Small intestine (tissue), 7 donors: ENCODE results near the gene TRPM3. TPM values are rescaled to one million over a fixed set of nuclear protein-coding genes. Genes with fewer than 3 reads are reported as not detected.

Source experiments
- DNase-seq, 2 donors: peaks; one replicate each; pipeline versions ENCODE4 v3.0.0 to v3.0.0-alpha.2; 2013
- FAIRE-seq: peaks from 2 replicates; lab custom pipeline; 2012; peaks lifted over from hg19 to GRCh38; lab: Jason Lieb, UNC
- H3K27ac ChIP-seq, 3 donors: one replicate each; pipeline ENCODE4 v1.5.1; 2013; ENCODE audit warnings: low read length in 2 of 3, mild to moderate bottlenecking in 2 of 3, control low read depth in 1 of 3, inconsistent platforms in 1 of 3, low read depth in 1 of 3, moderate library complexity in 1 of 3
- H3K27me3 ChIP-seq, 3 donors: one replicate each; pipeline ENCODE4 v1.6.1; 2013; ENCODE audit warnings: low read length in 3 of 3, inconsistent platforms in 1 of 3; ENCODE audit not compliant: control insufficient read depth in 3 of 3, insufficient read depth in 3 of 3
- H3K36me3 ChIP-seq, 3 donors: one replicate each; pipeline ENCODE4 v1.6.1; 2013; ENCODE audit warnings: low read length in 3 of 3, inconsistent platforms in 1 of 3, low read depth in 1 of 3, mild to moderate bottlenecking in 1 of 3, moderate library complexity in 1 of 3; ENCODE audit not compliant: control insufficient read depth in 3 of 3, insufficient read depth in 2 of 3
- H3K4me1 ChIP-seq, 3 donors: one replicate each; pipeline ENCODE4 v1.6.1; 2013; ENCODE audit warnings: low read length in 2 of 3, inconsistent platforms in 1 of 3, low read depth in 1 of 3, mild to moderate bottlenecking in 1 of 3, moderate library complexity in 1 of 3; ENCODE audit not compliant: control insufficient read depth in 3 of 3, insufficient read depth in 2 of 3
- H3K4me3 ChIP-seq, 3 donors: one replicate each; pipeline ENCODE4 v1.5.1; 2013; ENCODE audit warnings: low read length in 3 of 3, control low read depth in 1 of 3, inconsistent platforms in 1 of 3, low read depth in 1 of 3, mild to moderate bottlenecking in 1 of 3, moderate library complexity in 1 of 3
- H3K9me3 ChIP-seq, 2 donors: one replicate each; pipeline ENCODE4 v1.6.1; 2013; ENCODE audit warnings: low read depth in 1 of 2, low read length in 1 of 2; ENCODE audit not compliant: control insufficient read depth in 2 of 2, insufficient read depth in 1 of 2
- WGBS, 3 donors: extraction: QIAGEN DNeasy Blood & Tissue Kit; methylation state at CpG; one replicate each; pipeline ENCODE4 v1.1.7; 2013; 5-methylcytosine and 5-hydroxymethylcytosine counted together
- polyA plus RNA-seq, 4 donors: library from polyadenylated mRNA; stranded (reverse) in 3 of 4; unstranded in 1 of 4; fragments of 200-250 nt in 3 of 4; fragments of 120-200 nt in 1 of 4; gene quantifications; one replicate each; pipeline versions ENCODE4 v1.2.1 to v1.2.3, GENCODE V29; 2013
- donor health status: healthy with polysubstance abuse.
- donor health status: control.
- donor health status: control.
- donor health status: Bipolar disorder and iron deficiency.
- donor health status: healthy.

TRPM3 gene
- polyA plus RNA-seq, 4 donors: 0.15 to 2.5 (median 0.78) TPM

- 94 to 97% (median 95%) methylated on average over 2 of the region's 2 CpGs for WGBS, 3 donors
Observed at GRCh38 chr9:70813141-70813540, 308.3 kb downstream of the TRPM3 start.

GRCh38 chr9:70811638-70812037, 309.8 kb downstream of the TRPM3 start:
- Histone ChIP-seq H3K9me3 (no peaks in the 10 kb centered on the region), H3K4me1 (no peaks in the 10 kb centered on the region), H3K27ac (no peak overlapping the region), H3K27me3 (no peaks in the 10 kb centered on the region), H3K36me3 (no peaks in the 10 kb centered on the region), H3K4me3 (no peak overlapping the region)
- DNase-seq: no peak
- WGBS, 3 donors: 60 to 96% (median 95%) methylated on average over 1 of the region's 1 CpG
- FAIRE-seq: no peak

More at GRCh38 chr9:70813141-70813540, 308.3 kb downstream of the TRPM3 start:
- H3K27me3 ChIP-seq: no peaks in the 10 kb centered on the region
- H3K9me3 ChIP-seq: no peaks in the 10 kb centered on the region
- DNase-seq (no peak), FAIRE-seq (no peak)
- H3K4me3 ChIP-seq: no peak overlapping the region
- peaks cover 0 to 2% (median 0%) of the 10 kb centered on the region in 3 donors for H3K4me1 ChIP-seq
- no peak overlapping the region for H3K27ac ChIP-seq
- H3K36me3 ChIP-seq: no peaks in the 10 kb centered on the region

- H3K27me3 ChIP-seq: no peaks in the 10 kb centered on the region
- no peak for DNase-seq
- no peaks in the 10 kb centered on the region for H3K4me1 ChIP-seq
- 71 to 88% (median 76%) methylated on average over 2 of the region's 2 CpGs for WGBS, 3 donors
- H3K27ac ChIP-seq: no peak overlapping the region
- H3K9me3 ChIP-seq: no peaks in the 10 kb centered on the region
- no peak overlapping the region for H3K4me3 ChIP-seq
- FAIRE-seq: no peak
- no peaks in the 10 kb centered on the region for H3K36me3 ChIP-seq
Observed at GRCh38 chr9:70806875-70807274, 314.5 kb downstream of the TRPM3 start.

GRCh38 chr9:70805949-70806348, 315.5 kb downstream of the TRPM3 start:
- H3K9me3 ChIP-seq: no peaks in the 10 kb centered on the region

GRCh38 chr9:70802758-70803436, 318.5 kb downstream of the TRPM3 start:
- H3K9me3 ChIP-seq: no peaks in the 10 kb centered on the region
- WGBS, 3 donors: 86 to 89% (median 89%) methylated on average over 6 of the region's 6 CpGs
- H3K27me3 ChIP-seq: no peaks in the 10 kb centered on the region
- no peak overlapping the region for H3K4me3 ChIP-seq
- FAIRE-seq (no peak), DNase-seq (no peak)
- no peak overlapping the region for H3K27ac ChIP-seq
- no peaks in the 10 kb centered on the region for H3K4me1 ChIP-seq
- H3K36me3 ChIP-seq: no peaks in the 10 kb centered on the region

More at GRCh38 chr9:70805949-70806348, 315.5 kb downstream of the TRPM3 start:
- WGBS, 3 donors: 71 to 86% (median 80%) methylated on average over 6 of the region's 6 CpGs
- FAIRE-seq: no peak
- Histone ChIP-seq H3K4me1 (no peaks in the 10 kb centered on the region), H3K27me3 (no peaks in the 10 kb centered on the region), H3K27ac (no peak overlapping the region), H3K36me3 (no peaks in the 10 kb centered on the region), H3K4me3 (no peak overlapping the region)
- no peak for DNase-seq

- no peak for DNase-seq
- no peak overlapping the region for H3K4me3 ChIP-seq
- H3K27ac ChIP-seq: no peak overlapping the region
- no peaks in the 10 kb centered on the region for H3K4me1 ChIP-seq
- no peaks in the 10 kb centered on the region for H3K36me3 ChIP-seq
- FAIRE-seq: no peak
- H3K9me3 ChIP-seq: no peaks in the 10 kb centered on the region
- WGBS, 3 donors: 0 to 38% (median 4%) methylated on average over 1 of the region's 1 CpG
- H3K27me3 ChIP-seq: no peaks in the 10 kb centered on the region
Observed at GRCh38 chr9:70802206-70802605, 319.2 kb downstream of the TRPM3 start.

- H3K4me1 ChIP-seq: no peaks in the 10 kb centered on the region
- H3K36me3 ChIP-seq: no peaks in the 10 kb centered on the region
- DNase-seq: no peak
- no peaks in the 10 kb centered on the region for H3K9me3 ChIP-seq
- 50 to 78% (median 65%) methylated on average over 4 of the region's 4 CpGs for WGBS, 3 donors
- no peak overlapping the region for H3K4me3 ChIP-seq
- no peak for FAIRE-seq
- no peaks in the 10 kb centered on the region for H3K27me3 ChIP-seq
- H3K27ac ChIP-seq: no peak overlapping the region
Observed at GRCh38 chr9:70801181-70801829, 320.1 kb downstream of the TRPM3 start.

- H3K4me3 ChIP-seq: no peak overlapping the region
- H3K27me3 ChIP-seq: no peaks in the 10 kb centered on the region
- no peak overlapping the region for H3K27ac ChIP-seq
- WGBS, 3 donors: 82 to 89% (median 88%) methylated on average over 6 of the region's 6 CpGs
- H3K4me1 ChIP-seq: no peaks in the 10 kb centered on the region
- FAIRE-seq (no peak), DNase-seq (no peak)
- H3K36me3 ChIP-seq: no peaks in the 10 kb centered on the region
- no peaks in the 10 kb centered on the region for H3K9me3 ChIP-seq
Observed at GRCh38 chr9:70798018-70798417, 323.4 kb downstream of the TRPM3 start.
